Measurements from ENCODE around the gene KNTC1. TPM values are rescaled to one million over a fixed set of nuclear protein-coding genes. Genes with fewer than 3 reads are reported as not detected.

Gene KNTC1
- total and polyA plus RNA-seq, 2 of the 13 experiments (the other 11 are each of a cell fraction or from before 2014, with no cell fraction given): 45.1 to 57.6 TPM

DNA sequence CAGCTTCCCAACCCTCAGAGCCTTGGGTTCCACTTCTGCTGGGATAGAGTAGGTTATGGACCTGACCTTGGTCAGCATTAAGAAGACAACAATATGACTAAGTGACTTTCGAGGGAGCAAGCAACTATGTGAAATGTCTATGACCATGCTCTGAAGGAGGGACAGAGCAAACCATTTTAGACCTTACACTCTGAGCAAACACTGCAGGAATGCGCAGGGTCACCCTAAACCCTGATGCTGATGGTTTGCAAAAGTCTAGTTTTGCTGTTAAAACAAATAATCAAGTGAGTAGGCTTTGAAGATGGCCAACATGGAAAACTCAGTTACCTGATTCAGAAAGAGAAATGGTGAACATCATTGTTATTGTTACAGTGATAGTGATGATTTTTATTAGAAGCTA is 35.1 kb upstream of the KNTC1 start (continued):
- TF ChIP-seq, protein P1, sequence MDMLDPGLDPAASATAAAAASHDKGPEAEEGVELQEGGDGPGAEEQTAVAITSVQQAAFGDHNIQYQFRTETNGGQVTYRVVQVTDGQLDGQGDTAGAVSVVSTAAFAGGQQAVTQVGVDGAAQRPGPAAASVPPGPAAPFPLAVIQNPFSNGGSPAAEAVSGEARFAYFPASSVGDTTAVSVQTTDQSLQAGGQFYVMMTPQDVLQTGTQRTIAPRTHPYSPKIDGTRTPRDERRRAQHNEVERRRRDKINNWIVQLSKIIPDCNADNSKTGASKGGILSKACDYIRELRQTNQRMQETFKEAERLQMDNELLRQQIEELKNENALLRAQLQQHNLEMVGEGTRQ (IDR thresholded peaks at IDR 0.05; ENCODE audit: low read depth, low read length): no peak
- TF ChIP-seq, protein P1 (CRISPR knock-in tag; IDR thresholded peaks at IDR 0.05; ENCODE audit: borderline replicate concordance): no peak
- TF ChIP-seq MED1 (CRISPR knock-in tag; IDR thresholded peaks at IDR 0.05) (peak; percentile 81), ZNF430 (CRISPR knock-in tag; IDR thresholded peaks at IDR 0.05) (no peak; the same call in 1 of the 2 replicates), CBFB (CRISPR knock-in tag; IDR thresholded peaks at IDR 0.05) (no peak), ZBTB46 (CRISPR knock-in tag; IDR thresholded peaks at IDR 0.05; ENCODE audit: borderline replicate concordance) (no peak), E2F2 (CRISPR knock-in tag; IDR thresholded peaks at IDR 0.05; ENCODE audit: borderline replicate concordance) (no peak), SAP130 (CRISPR knock-in tag; IDR thresholded peaks at IDR 0.05; ENCODE audit: low read depth) (peak; percentile 66; the same call in 1 of the 2 replicates), SOX6 (IDR thresholded peaks at IDR 0.05) (no peak), SOX6 (CRISPR knock-in tag; IDR thresholded peaks at IDR 0.05) (peak; percentile 75), NR1H2 (CRISPR knock-in tag; IDR thresholded peaks at IDR 0.05; ENCODE audit: borderline replicate concordance, low read depth) (no peak), PHF20 (CRISPR knock-in tag; IDR thresholded peaks at IDR 0.05) (no peak), MTA1 (CRISPR knock-in tag; IDR thresholded peaks at IDR 0.05; ENCODE audit: borderline replicate concordance) (no peak), ZNF205 (CRISPR knock-in tag; IDR thresholded peaks at IDR 0.05) (peak; percentile 66; the same call in 1 of the 2 replicates), HDAC1 (CRISPR knock-in tag; IDR thresholded peaks at IDR 0.05) (peak; percentile 38; the same call in 1 of the 2 replicates), ZNF629 (CRISPR knock-in tag; conservative IDR thresholded peaks at IDR 0.05) (0 out of 2 replicates have a peak, but pooled peaks have one; percentile 10), ZNF75D (CRISPR knock-in tag; IDR thresholded peaks at IDR 0.05; ENCODE audit: borderline replicate concordance) (no peak), HMG20A (CRISPR knock-in tag; IDR thresholded peaks at IDR 0.05; ENCODE audit: borderline replicate concordance) (peak; percentile 69; the same call in 1 of the 2 replicates), MIXL1 (CRISPR knock-in tag; IDR thresholded peaks at IDR 0.05) (peak; percentile 62; the same call in 1 of the 2 replicates), CREM (IDR thresholded peaks at IDR 0.05) (peak; percentile 64; the same call in 1 of the 2 replicates), CREM (CRISPR knock-in tag; IDR thresholded peaks at IDR 0.05) (no peak)
- TF ChIP-seq, protein P2, sequence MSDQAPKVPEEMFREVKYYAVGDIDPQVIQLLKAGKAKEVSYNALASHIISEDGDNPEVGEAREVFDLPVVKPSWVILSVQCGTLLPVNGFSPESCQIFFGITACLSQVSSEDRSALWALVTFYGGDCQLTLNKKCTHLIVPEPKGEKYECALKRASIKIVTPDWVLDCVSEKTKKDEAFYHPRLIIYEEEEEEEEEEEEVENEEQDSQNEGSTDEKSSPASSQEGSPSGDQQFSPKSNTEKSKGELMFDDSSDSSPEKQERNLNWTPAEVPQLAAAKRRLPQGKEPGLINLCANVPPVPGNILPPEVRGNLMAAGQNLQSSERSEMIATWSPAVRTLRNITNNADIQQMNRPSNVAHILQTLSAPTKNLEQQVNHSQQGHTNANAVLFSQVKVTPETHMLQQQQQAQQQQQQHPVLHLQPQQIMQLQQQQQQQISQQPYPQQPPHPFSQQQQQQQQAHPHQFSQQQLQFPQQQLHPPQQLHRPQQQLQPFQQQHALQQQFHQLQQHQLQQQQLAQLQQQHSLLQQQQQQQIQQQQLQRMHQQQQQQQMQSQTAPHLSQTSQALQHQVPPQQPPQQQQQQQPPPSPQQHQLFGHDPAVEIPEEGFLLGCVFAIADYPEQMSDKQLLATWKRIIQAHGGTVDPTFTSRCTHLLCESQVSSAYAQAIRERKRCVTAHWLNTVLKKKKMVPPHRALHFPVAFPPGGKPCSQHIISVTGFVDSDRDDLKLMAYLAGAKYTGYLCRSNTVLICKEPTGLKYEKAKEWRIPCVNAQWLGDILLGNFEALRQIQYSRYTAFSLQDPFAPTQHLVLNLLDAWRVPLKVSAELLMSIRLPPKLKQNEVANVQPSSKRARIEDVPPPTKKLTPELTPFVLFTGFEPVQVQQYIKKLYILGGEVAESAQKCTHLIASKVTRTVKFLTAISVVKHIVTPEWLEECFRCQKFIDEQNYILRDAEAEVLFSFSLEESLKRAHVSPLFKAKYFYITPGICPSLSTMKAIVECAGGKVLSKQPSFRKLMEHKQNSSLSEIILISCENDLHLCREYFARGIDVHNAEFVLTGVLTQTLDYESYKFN (CRISPR knock-in tag; conservative IDR thresholded peaks at IDR 0.05): peak; percentile 89
- TF ChIP-seq, protein P3, sequence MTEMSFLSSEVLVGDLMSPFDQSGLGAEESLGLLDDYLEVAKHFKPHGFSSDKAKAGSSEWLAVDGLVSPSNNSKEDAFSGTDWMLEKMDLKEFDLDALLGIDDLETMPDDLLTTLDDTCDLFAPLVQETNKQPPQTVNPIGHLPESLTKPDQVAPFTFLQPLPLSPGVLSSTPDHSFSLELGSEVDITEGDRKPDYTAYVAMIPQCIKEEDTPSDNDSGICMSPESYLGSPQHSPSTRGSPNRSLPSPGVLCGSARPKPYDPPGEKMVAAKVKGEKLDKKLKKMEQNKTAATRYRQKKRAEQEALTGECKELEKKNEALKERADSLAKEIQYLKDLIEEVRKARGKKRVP (CRISPR knock-in tag; IDR thresholded peaks at IDR 0.05): 0 out of 4 replicates have a peak, but pooled peaks of 1 of the 2 experiments have one; percentile 39

Measured in HepG2 (cell line).